Central memory CD4-positive, alpha-beta T cell (primary cell): ENCODE measurements around the gene TSKU.
"Not testable (repeated sequence)": the region's sequence is repeated elsewhere in the genome, so short reads cannot be mapped to it uniquely, and the experiment has no call there.

Experiments
- DNase-seq: peaks from one replicate; pipeline ENCODE4 v3.0.0; 2022

Gene TSKU

DNA sequence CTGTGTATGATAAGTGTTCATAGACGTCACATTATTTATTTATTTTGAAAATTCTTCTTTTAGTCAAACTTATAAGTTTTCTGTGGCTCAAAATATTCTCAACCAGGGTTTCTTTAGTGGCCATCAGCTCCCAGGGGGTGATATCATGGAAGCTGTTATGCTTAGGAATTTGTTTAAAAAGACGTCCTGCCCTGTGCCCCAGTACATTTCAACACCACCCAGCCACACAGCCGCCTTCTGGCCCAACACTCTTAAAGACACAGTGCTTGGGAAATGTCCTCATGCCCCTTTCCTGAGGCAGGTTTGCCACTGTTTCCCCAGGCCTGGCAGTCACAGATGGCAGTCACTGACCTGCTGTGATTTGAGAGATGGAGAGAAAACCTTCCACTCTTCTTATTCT, 19.9 kb downstream of the TSKU start:
- no peak for DNase-seq

DNA sequence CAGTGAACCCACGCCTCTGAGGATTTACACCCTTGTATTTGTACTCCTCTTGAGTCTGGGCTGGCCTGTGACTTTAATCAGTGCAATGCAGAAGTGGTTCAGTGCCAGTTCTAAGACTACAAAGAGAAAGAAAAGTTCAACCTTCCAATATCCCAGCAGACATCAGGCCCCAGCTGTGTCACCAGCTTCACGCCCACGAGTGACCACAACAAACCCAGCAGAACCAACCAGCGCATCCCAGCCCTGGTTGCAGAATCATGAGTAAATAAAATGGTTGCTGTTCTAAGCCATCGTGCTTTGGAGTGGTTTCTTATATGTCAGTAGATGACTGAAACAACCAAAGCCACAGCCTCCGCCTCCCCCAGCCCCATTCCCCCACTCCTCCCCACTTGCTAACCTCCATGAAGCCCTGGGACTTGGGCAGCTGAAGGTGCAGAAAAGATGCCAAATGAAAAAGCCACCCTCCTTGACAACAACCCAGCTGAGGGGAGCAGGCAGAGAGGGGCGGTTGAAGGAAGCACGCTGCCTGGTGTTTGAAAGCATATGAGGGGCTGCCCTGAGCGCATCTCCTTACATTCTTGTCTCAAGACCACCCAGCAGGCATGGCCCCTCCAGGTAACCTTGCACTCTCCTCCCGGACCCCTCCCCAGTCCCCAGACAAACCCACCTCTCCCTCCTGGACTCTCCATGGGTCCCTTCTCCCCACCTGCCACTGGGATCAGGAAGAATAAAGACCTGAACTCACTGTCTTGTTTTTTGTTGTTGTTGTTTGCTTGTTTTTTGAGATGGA, 20.9 kb downstream of the TSKU start:
- peak; percentile 30 for DNase-seq

DNA sequence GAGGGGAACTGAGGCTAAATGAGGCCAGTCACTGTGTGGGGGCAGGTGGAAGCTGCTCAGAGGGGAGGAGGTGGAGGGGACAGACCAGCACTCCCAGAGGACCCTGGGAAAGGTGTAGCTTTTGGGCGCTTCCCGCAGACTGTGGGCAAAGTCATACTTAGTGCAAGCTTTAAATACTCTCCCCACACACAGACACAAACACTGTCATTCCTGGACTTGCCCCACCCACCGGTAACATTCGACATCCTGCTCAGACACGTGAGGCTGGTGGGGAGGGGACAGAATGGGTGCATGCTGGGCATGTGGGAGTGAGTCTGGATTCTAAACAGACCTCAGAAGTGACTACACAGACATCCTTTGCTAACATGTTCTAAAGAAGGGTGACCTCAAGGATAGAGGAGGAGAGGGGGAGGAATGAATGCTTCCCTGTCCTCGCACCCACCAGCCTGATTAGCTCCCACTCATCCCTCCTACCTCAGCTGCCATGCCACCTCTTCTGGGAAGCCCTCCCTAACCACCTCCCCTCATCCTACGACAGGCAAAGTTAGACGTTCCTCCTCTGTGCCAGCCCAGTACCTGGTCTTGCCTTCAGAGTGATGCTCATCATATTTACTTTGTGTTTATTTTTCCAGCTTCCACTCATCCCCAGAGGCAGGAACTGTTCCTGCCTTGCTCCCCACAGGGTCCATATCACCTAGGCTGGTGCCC, 22.2 kb downstream of the TSKU start:
- DNase-seq = no peak

DNA sequence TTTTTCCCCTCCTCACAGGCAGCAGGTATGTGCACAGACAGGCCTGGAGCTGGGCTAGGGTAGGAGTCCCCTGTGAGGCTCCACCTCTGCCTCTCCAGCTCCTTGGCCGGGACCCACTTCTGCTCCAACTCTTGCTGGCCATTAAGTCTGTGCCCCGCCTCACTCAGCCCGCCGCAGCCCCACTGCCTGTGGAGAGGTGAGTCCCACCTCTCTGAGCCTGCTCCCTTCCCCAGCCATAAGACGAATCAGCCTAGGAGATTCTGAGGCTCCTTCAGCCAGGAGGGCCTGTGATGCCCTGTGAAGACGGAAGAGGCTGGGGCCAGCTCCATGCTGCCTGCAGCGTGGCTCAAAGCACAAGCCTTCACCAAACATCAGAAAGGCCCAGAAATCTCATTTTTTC, 23.0 kb downstream of the TSKU start:
- DNase-seq = no peak

DNA sequence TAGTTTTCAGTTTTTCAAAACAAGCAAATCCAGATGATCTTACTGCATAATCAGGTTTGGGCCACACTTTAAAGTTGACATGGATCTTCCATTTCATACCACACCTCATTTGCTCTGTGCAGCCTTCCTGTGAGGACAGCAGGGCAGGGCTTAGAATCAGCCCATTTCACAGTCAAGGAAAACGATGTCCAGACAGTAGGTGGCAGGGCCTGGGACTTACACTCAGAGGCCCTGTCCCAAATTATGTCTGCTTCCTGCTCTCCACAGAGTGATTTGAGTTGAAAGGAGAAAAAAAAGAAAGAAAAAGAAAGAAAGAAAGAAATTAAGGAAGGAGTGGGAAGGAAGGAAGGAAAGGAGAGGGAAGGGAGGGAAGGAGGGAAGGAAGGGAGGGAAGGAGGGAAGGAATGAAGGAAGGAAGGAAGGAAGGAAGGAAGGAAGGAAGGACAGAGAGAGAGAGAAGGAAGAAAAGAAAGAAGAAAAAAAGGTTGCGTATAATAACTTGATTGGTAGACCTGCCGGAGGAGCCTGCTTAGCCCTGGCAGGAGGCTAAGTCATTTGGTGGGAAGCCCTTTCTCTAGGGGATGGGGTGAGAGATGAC, 23.6 kb downstream of the TSKU start:
- no peak for DNase-seq

- DNase-seq = peak; percentile 30
Observed at GRCh38 chr11:76807206-76807875, 24.2 kb downstream of the TSKU start.

DNA sequence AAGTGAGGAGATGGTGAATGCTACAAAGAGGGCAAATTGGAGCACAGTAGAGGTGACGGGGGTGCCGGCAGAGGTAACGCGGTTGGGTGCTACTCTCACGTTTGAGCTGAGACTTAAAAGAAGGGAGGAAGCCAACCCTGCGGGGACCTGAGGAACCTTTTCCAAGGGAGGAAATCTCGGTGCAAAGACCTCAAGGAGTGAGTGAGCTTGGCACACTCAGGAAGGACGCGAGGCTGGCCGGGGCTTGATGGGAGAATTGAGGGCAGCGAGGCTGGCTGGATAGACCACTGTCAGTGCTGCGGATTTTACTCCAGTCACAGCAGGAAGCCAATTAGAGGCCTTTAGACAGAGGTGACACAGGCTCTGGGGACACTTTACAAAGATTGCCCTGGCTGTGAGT, 25.0 kb downstream of the TSKU start:
- DNase-seq = no peak

DNA sequence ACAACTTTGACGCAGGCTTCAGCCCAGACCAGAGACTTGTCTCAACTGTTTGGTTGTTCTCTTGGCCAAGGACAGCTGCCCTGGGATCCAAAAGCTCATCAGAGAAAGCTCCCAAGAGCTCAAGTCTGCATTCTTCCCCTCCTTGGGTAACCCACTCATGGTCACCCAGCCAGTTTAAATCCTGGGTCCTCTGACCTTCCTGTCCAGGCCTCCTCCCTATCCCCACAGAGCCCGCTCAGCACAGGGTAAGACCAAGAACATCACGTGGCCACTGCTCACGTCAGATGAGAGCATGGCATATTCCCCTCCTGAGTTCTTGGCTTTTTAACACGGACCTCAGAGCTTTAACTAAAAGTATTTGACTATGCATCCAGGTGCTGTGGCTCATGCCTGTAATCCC, 25.8 kb downstream of the TSKU start:
- DNase-seq = no peak

GRCh38 chr11:76810151-76810853, 27.1 kb downstream of the TSKU start:
- DNase-seq = no peak

GRCh38 chr11:76811259-76811658, 28.1 kb downstream of the TSKU start:
- DNase-seq = no peak

DNA sequence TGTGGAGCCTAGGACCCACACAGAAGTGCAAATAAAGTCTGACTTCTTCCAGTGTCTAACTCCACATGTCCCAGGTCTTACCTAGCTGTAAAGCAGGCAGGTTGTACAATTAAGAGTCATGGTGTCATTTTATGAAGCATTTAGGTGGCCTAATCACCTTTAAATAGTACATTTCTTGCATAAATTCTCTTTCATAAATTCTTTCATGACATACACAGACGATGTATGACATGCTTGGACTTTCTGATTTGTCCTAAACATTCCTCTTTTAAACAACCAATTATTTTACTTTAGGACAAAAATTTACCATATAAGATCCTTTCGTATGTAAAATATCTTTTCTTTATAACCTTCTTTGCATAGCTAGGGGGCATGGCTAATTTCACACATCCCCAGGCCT, 31.3 kb downstream of the TSKU start:
- no peak for DNase-seq

DNA sequence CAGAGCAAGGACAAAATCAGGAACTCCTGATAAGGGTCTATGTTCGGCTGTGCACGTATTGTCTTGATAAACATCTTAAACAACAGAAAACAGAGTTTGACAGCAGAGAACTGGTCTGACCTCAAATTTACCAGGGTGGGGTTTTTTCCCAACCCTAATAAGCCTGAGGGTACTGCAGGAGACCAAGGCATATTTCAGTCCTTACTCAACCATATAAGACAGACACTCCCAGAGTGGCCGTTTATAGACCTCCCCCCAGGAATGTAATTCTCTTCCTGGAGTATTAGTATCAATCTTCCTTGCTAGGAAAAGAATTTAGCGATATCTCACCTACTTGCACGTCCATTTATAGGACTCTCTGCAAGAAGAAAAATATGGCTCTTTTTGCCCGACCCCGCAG, 32.5 kb downstream of the TSKU start:
- DNase-seq = not testable (repeated sequence)

DNA sequence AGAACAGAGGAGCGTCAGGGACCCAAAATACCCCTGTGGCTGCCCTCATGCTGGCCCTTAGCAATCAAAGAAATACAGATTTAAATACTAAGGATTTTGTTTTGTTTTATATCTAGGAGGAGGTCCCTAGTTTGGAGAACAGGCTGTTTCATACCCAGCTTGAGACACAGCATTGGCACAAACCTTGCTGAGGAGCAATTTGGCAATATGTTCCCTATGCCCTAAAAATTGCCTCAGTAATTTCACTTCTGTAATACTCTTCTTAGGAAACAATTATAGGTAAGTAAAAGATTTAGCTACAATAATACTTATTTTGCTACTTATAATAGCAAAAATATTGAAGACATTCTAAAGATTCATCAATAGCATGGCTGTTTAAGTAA, 37.0 kb downstream of the TSKU start:
- DNase-seq = no peak

- DNase-seq = not testable (repeated sequence)
Observed at GRCh38 chr11:76821396-76821795, 38.2 kb downstream of the TSKU start.

DNA sequence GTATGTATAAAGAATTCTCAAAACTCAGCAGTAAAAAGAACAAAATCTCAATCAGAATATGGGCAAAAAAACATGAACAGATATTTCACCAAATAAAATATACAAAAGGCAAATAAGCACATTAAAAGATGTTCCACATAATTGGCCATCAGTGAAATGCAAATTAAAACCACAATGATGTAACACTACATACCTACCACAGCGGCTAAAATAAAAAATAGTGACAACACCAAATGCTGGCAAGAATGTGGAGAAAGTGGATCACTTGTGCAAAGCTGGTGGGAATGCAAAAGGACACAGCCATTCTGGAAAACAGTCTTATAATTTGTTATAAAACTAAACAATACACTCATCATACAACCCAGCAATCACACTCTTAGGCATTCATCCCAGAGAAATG, 39.2 kb downstream of the TSKU start:
- no peak for DNase-seq

- no peak for DNase-seq
Observed at GRCh38 chr11:76823481-76824028, 40.4 kb downstream of the TSKU start.

DNA sequence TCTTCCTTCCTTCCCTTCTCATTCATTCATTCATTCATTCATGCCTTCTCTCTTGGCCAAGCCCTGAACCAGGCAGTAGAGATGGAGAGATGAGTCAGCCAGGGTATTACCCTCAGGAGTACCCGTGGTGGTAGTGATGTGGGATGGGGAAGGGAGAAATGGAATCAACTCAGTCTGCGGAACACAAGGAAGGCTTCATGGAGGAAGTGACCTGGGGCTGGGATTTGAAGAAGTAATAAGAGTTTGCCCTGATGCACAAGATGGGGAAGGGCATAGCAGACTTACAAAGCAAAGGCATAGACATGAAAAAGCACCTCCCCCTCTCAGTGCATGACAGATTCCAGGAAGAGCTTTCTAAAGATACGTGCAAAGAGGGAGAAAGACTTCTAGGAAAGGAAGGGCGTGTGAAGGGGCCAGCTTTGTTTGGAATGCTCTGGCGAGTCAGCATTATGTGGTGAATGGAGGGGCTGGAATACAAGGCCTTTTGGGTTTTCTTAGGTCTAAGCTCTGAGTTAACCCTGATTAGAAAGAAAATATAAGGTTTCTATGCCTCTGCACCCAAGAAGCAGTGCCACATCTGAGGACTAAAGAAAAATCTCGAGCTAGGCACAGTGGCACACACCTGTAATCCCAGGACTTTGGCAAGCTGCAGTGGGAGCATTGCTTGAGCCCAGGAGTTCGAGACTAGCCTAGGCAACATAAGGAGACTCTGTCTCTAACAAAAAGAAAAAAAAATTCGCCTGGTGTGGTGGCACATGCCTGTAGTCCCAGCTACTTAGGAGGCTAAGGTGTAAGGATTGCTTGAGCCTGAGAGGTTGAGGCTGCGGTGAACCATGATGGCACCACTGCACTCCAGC, 41.2 kb downstream of the TSKU start:
- no peak for DNase-seq

GRCh38 chr11:76824980-76825725, 42.0 kb downstream of the TSKU start:
- DNase-seq = no peak

- no peak for DNase-seq
Observed at GRCh38 chr11:76825726-76826396, 42.7 kb downstream of the TSKU start.

DNA sequence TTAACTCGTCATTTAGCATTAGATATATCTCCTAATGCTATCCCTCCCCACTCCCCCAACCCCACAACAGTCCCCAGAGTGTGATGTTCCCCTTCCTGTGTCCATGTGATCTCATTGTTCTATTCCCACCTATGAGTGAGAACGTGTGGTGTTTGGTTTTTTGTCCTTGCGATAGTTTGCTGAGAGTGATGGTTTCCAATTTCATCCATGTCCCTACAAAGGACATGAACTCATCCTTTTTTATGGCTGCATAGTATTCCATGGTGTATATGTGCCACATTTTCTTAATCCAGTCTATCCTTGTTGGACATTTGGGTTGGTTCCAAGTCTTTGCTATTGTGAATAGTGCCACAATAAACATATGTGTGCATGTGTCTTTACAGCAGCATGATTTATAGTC, 43.4 kb downstream of the TSKU start:
- not testable (repeated sequence) for DNase-seq
